Endothelial cell of umbilical vein (primary cell): Measurements from ENCODE around the gene SLIT1. TPM values are rescaled to one million over a fixed set of nuclear protein-coding genes. Genes with fewer than 3 reads are reported as not detected.

ENCODE experiments used
- BruUV-seq: library from RNA; stranded (reverse); fragments of 400-500 nt; replicated peaks from 2 replicates; lab custom pipeline; 2021; lab: Mats Ljungman, UMichigan
- CTCF ChIA-PET: fragments of 300-600, 350-600 bp; sonication (Branson Sonifier 250); formaldehyde crosslinking; loops from one replicate; lab custom pipeline; 2021; ENCODE audit warnings: antibody characterized with exemption, inconsistent platforms; lab: Charles Lee
- POLR2A ChIA-PET: fragments of 300-600, 350-600 bp; sonication (Branson Sonifier 250); formaldehyde crosslinking; loops from one replicate; lab custom pipeline; 2021; ENCODE audit warnings: antibody characterized with exemption, inconsistent platforms; lab: Charles Lee
- DNase-seq: peaks from one replicate; pipeline ENCODE4 v3.0.0-alpha.2; 2011; ENCODE audit warnings: low read depth, low spot score
- FAIRE-seq: peaks from 2 replicates; lab custom pipeline; 2011; peaks lifted over from hg19 to GRCh38; lab: Jason Lieb, UNC
- H2AFZ ChIP-seq: 2 replicates; pipeline ENCODE4 v1.6.0; 2012; ENCODE audit warnings: low read depth, low read length, control low read depth, inconsistent platforms
- H3K27ac ChIP-seq: 2 replicates; pipeline ENCODE4 v1.5.1; 2011; ENCODE audit warnings: low read depth, mild to moderate bottlenecking, control low read depth, low read length, moderate library complexity; ENCODE audit not compliant: insufficient read depth
- H3K27me3 ChIP-seq, 2 experiments: 2 replicates each; pipeline versions ENCODE4 v1.6.0 to v1.6.1; 2011; ENCODE audit warnings: low read length in 2 of 2, mixed read lengths in 1 of 2; ENCODE audit not compliant: control insufficient read depth in 2 of 2, insufficient read depth in 2 of 2
- H3K36me3 ChIP-seq, 2 experiments: 2 replicates in 1 of 2; 3 replicates in 1 of 2; pipeline ENCODE4 v1.5.1; 2011; ENCODE audit warnings: low read length in 2 of 2, mild to moderate bottlenecking in 1 of 2, moderate library complexity in 1 of 2; ENCODE audit not compliant: control insufficient read depth in 2 of 2, insufficient read depth in 2 of 2; ENCODE audit errors: extremely low read depth in 1 of 2
- H3K4me1 ChIP-seq: 3 replicates; pipeline ENCODE4 v1.5.1; 2011; ENCODE audit warnings: mild to moderate bottlenecking, low read length; ENCODE audit not compliant: control insufficient read depth, insufficient read depth; ENCODE audit errors: extremely low read depth
- H3K4me2 ChIP-seq: 2 replicates; pipeline ENCODE4 v1.6.1; 2011; ENCODE audit warnings: low read length, control low read depth, mixed read lengths; ENCODE audit not compliant: insufficient read depth
- H3K4me3 ChIP-seq, 3 experiments: fragments of 200-600 bp in 1 of 3; sonication (generic), shearing (Covaris generic) in 1 of 3; replicated peaks in 1 of 3; 2 replicates each; pipeline ENCODE4 v1.5.1; 2011 to 2016; ENCODE audit warnings: control low read depth in 3 of 3, low read length in 3 of 3, mild to moderate bottlenecking in 2 of 3, inconsistent platforms in 1 of 3, low read depth in 1 of 3, moderate library complexity in 1 of 3; ENCODE audit not compliant: insufficient read depth in 1 of 3
- H3K79me2 ChIP-seq: 2 replicates; pipeline ENCODE4 v1.6.0; 2012; ENCODE audit warnings: low read length, inconsistent platforms; ENCODE audit not compliant: control insufficient read depth, insufficient read depth
- H3K9ac ChIP-seq: replicated peaks from 2 replicates; pipeline ENCODE3; 2011; ENCODE audit warnings: low read length, control low read depth; ENCODE audit not compliant: insufficient read depth; ENCODE audit errors: extremely low read depth
- H3K9me1 ChIP-seq: replicated peaks from 3 replicates; pipeline ENCODE4 v1.6.0; 2011; ENCODE audit warnings: mild to moderate bottlenecking, low read length; ENCODE audit not compliant: control insufficient read depth, insufficient read depth; ENCODE audit errors: extremely low read depth
- H3K9me3 ChIP-seq: replicated peaks from 2 replicates; pipeline ENCODE4 v1.5.1; 2012; ENCODE audit warnings: low read length, inconsistent platforms; ENCODE audit not compliant: control insufficient read depth, insufficient read depth
- H4K20me1 ChIP-seq: replicated peaks from 2 replicates; pipeline ENCODE3; 2011; ENCODE audit warnings: mild to moderate bottlenecking, low read length; ENCODE audit not compliant: control insufficient read depth, insufficient read depth; ENCODE audit errors: extremely low read depth
- CTCF ChIP-seq, 2 donors: IDR thresholded peaks; 1 replicate in 1 of 2; 2 replicates in 1 of 2; pipeline ENCODE4 v1.5.1; 2011; ENCODE audit warnings: low read length in 2 of 2, mild to moderate bottlenecking in 2 of 2, moderate library complexity in 2 of 2, control low read depth in 1 of 2, inconsistent platforms in 1 of 2, low read depth in 1 of 2; ENCODE audit not compliant: insufficient read depth in 1 of 2; ENCODE audit errors: extremely low read depth in 1 of 2
- FOS ChIP-seq: IDR thresholded peaks from 2 replicates; pipeline ENCODE4 v1.6.1; 2011; ENCODE audit warnings: mild to moderate bottlenecking, low read length, moderate library complexity, borderline replicate concordance; ENCODE audit not compliant: insufficient read depth
- GATA2 ChIP-seq: IDR thresholded peaks from 2 replicates; pipeline ENCODE4 v1.7.0; 2011; ENCODE audit warnings: low read depth, mild to moderate bottlenecking, moderate library complexity, mixed read lengths, low read length; ENCODE audit not compliant: insufficient read length, insufficient read depth
- JUN ChIP-seq: IDR thresholded peaks from 2 replicates; pipeline ENCODE4 v1.6.1; 2011; ENCODE audit warnings: borderline replicate concordance, low read depth; ENCODE audit not compliant: insufficient read length, insufficient read depth
- MAX ChIP-seq: IDR thresholded peaks from 2 replicates; pipeline ENCODE4 v1.6.1; 2011; ENCODE audit not compliant: insufficient read depth, insufficient read length
- dilution Hi-C: fragments of 300-500 bp; cut with MboI; formaldehyde crosslinking; loops from one replicate; pipeline ENCODE4 v1.15.0; 2019; ENCODE audit warnings: low sequenced_read_pairs; ENCODE audit not compliant: extremely low pct_ligation_motif_present
- intact Hi-C: fragments of 100-400 bp; cut with micrococcal nuclease; formaldehyde crosslinking; loops from one replicate; pipeline ENCODE4 v1.10.0; 2022
- polyA plus RNA-seq, 4 experiments: library from polyadenylated mRNA; depleted of rRNA in 3 of 4; stranded (reverse) in 3 of 4; unstranded in 1 of 4; fragments of >200 nt; gene quantifications; 2 replicates each; pipeline versions ENCODE4 v1.2.1 to v1.2.3, GENCODE V29; 2011 to 2012; ENCODE audit warnings: missing spikeins in 1 of 4
- total RNA-seq: library from RNA; stranded (reverse); gene quantifications from 2 replicates; pipeline ENCODE4 v1.2.3, GENCODE V29; 2021

The SLIT1 gene
- total and polyA plus RNA-seq, 2 donors (not counting 3 experiments of a cell fraction or from before 2014, with no cell fraction given), result 0.04 to 0.20 TPM

GRCh38 chr10:97090035-97090434 lies 95.7 kb downstream of the SLIT1 start:
- Histone ChIP-seq H3K79me2 (no peaks in the 10 kb centered on the region), H3K4me1 (no peaks in the 10 kb centered on the region), H4K20me1 (no peaks in the 10 kb centered on the region), H3K27me3 (peaks cover 9 to 10% of the 10 kb centered on the region in 2 experiments), H3K9ac (no peak overlapping the region), H3K36me3 (no peaks in the 10 kb centered on the region), H3K27ac (no peak overlapping the region), H3K4me3 (no peak overlapping the region), H2AFZ (no peak overlapping the region), H3K9me3 (no peaks in the 10 kb centered on the region), H3K4me2 (no peak overlapping the region), H3K9me1 (no peaks in the 10 kb centered on the region)
- POLR2A ChIA-PET, result no interaction called here
- no peak for DNase-seq
- CTCF ChIA-PET, result interaction anchor here (1.6 to 3.9 kb wide), 2 partner anchors 17 to 24 kb away, joined by 3 to 18 read pairs; no protein-coding TSS in a partner anchor
- dilution Hi-C loops (no loop called here), intact Hi-C loops (no loop called here)
- FAIRE-seq, result no peak
- TF ChIP-seq MAX (no peak), JUN (no peak)
- no TSS peak for BruUV-seq

GRCh38 chr10:97089209-97089870 lies 96.4 kb downstream of the SLIT1 start:
- no peak for DNase-seq
- H3K9ac ChIP-seq, result no peak overlapping the region
- TF ChIP-seq FOS (no peak), GATA2 (no peak), CTCF (IDR thresholded peaks at IDR 0.05; ENCODE audit: extremely low read depth in 1 of 2, insufficient read depth in 1 of 2, low read depth in 1 of 2, low read length in 2 of 2) (no peak)
- ChIA-PET CTCF (interaction anchor here (3.9 kb wide), 1 partner anchor 17 kb away, joined by 18 read pairs; no protein-coding TSS in a partner anchor), POLR2A (interaction anchor here (0.6 kb wide), 1 partner anchor 129 kb away, joined by 7 read pairs; no protein-coding TSS in a partner anchor)
- H2AFZ ChIP-seq, result no peak overlapping the region
- no peak overlapping the region for H3K4me2 ChIP-seq
- H3K36me3 ChIP-seq, result no peaks in the 10 kb centered on the region
- intact Hi-C loops, result no loop called here
- FAIRE-seq, result no peak
- H3K27me3 ChIP-seq, result peaks cover 9 to 10% of the 10 kb centered on the region in 2 experiments
- no peaks in the 10 kb centered on the region for H4K20me1 ChIP-seq
- H3K27ac ChIP-seq, result no peak overlapping the region
- no peak overlapping the region for H3K4me3 ChIP-seq
- dilution Hi-C loops, result no loop called here
- H3K9me1 ChIP-seq, result no peaks in the 10 kb centered on the region
- BruUV-seq, result no TSS peak
- no peaks in the 10 kb centered on the region for H3K4me1 ChIP-seq
- no peaks in the 10 kb centered on the region for H3K9me3 ChIP-seq
- no peaks in the 10 kb centered on the region for H3K79me2 ChIP-seq
